ENCODE measurements around the gene PRAME. TPM values are rescaled to one million over a fixed set of nuclear protein-coding genes. Genes with fewer than 3 reads are reported as not detected.

PRAME gene
- total and polyA plus RNA-seq, 2 donors (not counting 3 experiments of a cell fraction or from before 2014, with no cell fraction given), result 0.07 TPM; not detected in 1

DNA sequence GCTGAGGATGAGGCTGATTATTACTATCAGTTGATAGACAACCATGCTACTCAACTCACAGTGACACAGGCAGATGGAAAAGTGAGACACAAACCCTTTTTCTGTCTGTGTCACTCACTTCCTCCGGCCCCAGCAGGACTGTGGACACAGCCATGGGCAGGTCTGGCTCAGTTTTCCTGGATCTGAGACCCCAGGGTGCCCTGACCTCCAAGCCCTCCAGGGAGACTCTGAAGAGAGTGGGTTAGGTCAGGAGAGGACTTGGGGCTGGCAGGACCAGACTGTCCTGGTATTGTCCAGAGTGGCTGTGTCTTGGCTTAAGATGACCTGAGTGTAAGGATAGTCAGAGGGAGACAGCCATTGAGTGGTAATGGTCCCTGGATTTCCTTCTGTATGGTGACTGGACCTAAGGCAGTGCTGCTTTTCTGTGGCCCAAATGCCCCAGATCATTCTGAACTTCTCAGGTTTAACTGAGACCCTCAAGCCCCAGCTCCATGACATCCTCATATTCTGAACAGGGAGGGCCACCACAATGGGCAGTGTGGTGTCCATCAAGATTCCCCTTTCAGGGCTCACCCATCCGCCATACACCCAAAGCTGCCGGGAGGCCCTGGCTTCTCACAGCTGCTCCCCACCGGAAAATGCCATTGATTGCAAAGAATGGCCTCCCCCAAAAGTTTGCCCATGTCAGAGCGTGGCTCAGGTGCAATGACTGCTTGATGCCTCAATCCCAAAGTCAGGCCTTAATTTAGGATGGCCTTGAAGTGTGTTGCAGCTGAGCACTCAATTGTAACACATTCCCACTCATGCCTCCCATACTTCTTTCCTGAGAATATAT is 36.2 kb upstream of the PRAME start:
- H3K27me3 ChIP-seq (ENCODE audit: control insufficient read depth in 2 of 2, insufficient read depth in 2 of 2, low read length in 2 of 2), result no peaks in the 10 kb centered on the region
- H3K9me1 ChIP-seq (replicated peaks; ENCODE audit: control insufficient read depth, extremely low read depth, insufficient read depth, low read length), result no peaks in the 10 kb centered on the region
- TF ChIP-seq, protein P1, sequence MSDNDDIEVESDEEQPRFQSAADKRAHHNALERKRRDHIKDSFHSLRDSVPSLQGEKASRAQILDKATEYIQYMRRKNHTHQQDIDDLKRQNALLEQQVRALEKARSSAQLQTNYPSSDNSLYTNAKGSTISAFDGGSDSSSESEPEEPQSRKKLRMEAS (IDR thresholded peaks at IDR 0.05; ENCODE audit: insufficient read depth, insufficient read length), result no peak
- TF ChIP-seq EZH2 (IDR thresholded peaks at IDR 0.05; ENCODE audit: borderline replicate concordance, low read depth, low read length, severe bottlenecking) (no peak), POLR2A (IDR thresholded peaks at IDR 0.05; ENCODE audit: low read depth, low read length) (no peak), FOS (IDR thresholded peaks at IDR 0.05; ENCODE audit: borderline replicate concordance, insufficient read depth, low read length) (no peak), JUN (IDR thresholded peaks at IDR 0.05; ENCODE audit: borderline replicate concordance, insufficient read depth, insufficient read length, low read depth) (no peak), POLR2AphosphoS5 (IDR thresholded peaks at IDR 0.05; ENCODE audit: insufficient read depth, low read depth, low read length) (no peak), GATA2 (IDR thresholded peaks at IDR 0.05; ENCODE audit: insufficient read depth, insufficient read length, low read depth, low read length) (no peak), MYC (IDR thresholded peaks at IDR 0.05; ENCODE audit: low read depth, low read length) (no peak)
- TF ChIP-seq, protein P2, sequence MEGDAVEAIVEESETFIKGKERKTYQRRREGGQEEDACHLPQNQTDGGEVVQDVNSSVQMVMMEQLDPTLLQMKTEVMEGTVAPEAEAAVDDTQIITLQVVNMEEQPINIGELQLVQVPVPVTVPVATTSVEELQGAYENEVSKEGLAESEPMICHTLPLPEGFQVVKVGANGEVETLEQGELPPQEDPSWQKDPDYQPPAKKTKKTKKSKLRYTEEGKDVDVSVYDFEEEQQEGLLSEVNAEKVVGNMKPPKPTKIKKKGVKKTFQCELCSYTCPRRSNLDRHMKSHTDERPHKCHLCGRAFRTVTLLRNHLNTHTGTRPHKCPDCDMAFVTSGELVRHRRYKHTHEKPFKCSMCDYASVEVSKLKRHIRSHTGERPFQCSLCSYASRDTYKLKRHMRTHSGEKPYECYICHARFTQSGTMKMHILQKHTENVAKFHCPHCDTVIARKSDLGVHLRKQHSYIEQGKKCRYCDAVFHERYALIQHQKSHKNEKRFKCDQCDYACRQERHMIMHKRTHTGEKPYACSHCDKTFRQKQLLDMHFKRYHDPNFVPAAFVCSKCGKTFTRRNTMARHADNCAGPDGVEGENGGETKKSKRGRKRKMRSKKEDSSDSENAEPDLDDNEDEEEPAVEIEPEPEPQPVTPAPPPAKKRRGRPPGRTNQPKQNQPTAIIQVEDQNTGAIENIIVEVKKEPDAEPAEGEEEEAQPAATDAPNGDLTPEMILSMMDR (IDR thresholded peaks at IDR 0.05; ENCODE audit: extremely low read depth in 1 of 2, insufficient read depth in 1 of 2, low read depth in 1 of 2, low read length in 2 of 2), result no peak
- no peaks in the 10 kb centered on the region for H3K36me3 ChIP-seq (ENCODE audit: control insufficient read depth in 2 of 2, extremely low read depth in 1 of 2, insufficient read depth in 2 of 2, low read length in 2 of 2)
- intact Hi-C loops (cut with micrococcal nuclease), result no loop called here
- POLR2A ChIA-PET, result no interaction called here
- H3K4me3 ChIP-seq (replicated peaks in 1 of 3; ENCODE audit: insufficient read depth in 1 of 3, low read depth in 1 of 3, low read length in 3 of 3), result no peak overlapping the region
- no peak overlapping the region for H3K9ac ChIP-seq (replicated peaks; ENCODE audit: extremely low read depth, insufficient read depth, low read length)
- no peak for DNase-seq (ENCODE audit: low read depth, low spot score)
- no peak overlapping the region for H3K4me2 ChIP-seq (ENCODE audit: insufficient read depth, low read length)
- no peaks in the 10 kb centered on the region for H3K9me3 ChIP-seq (replicated peaks; ENCODE audit: control insufficient read depth, insufficient read depth, low read length)
- no TSS peak for BruUV-seq (replicated peaks)
- H2AFZ ChIP-seq (ENCODE audit: low read depth, low read length), result no peak overlapping the region
- no peak for FAIRE-seq
- CTCF ChIA-PET, result interaction anchor here (0.7 to 1.1 kb wide), 2 partner anchors 9 to 23 kb away, joined by 3 read pairs; no protein-coding TSS in a partner anchor
- H3K79me2 ChIP-seq (ENCODE audit: control insufficient read depth, insufficient read depth, low read length), result no peaks in the 10 kb centered on the region
- H3K27ac ChIP-seq (ENCODE audit: insufficient read depth, low read depth, low read length), result no peak overlapping the region
- H3K4me1 ChIP-seq (ENCODE audit: control insufficient read depth, extremely low read depth, insufficient read depth, low read length), result no peaks in the 10 kb centered on the region
- dilution Hi-C loops (cut with MboI; ENCODE audit: extremely low pct_ligation_motif_present, low sequenced_read_pairs), result no loop called here
- H4K20me1 ChIP-seq (replicated peaks; ENCODE audit: control insufficient read depth, extremely low read depth, insufficient read depth, low read length), result no peaks in the 10 kb centered on the region

All from endothelial cell of umbilical vein (primary cell).